SK-N-SH (cell line): Measurements from ENCODE around the gene USP30. TPM values are rescaled to one million over a fixed set of nuclear protein-coding genes. Genes with fewer than 3 reads are reported as not detected.

Experiments used
- CTCF ChIA-PET: fragments of 300-600, 350-600 bp; formaldehyde crosslinking; extraction: SDS; loops from one replicate; lab custom pipeline; 2021; lab: Yijun Ruan, JAX
- POLR2A ChIA-PET: fragments of 350-600 bp; sonication (Branson Sonifier 250); formaldehyde crosslinking; extraction: SDS; loops from one replicate; lab custom pipeline; 2020; ENCODE audit warnings: antibody characterized with exemption, inconsistent platforms; lab: Yijun Ruan, JAX
- DNase-seq: peaks from one replicate; pipeline ENCODE4 v3.0.0; 2012
- H2AFZ ChIP-seq: fragments of 200-600 bp; sonication (generic); 2 replicates; pipeline ENCODE4 v1.8.1; 2016; ENCODE audit warnings: antibody characterized with exemption, mild to moderate bottlenecking, low read depth
- H3F3A ChIP-seq: fragments of 200-600 bp; sonication (generic); replicated peaks from 2 replicates; pipeline ENCODE3; 2016; ENCODE audit warnings: antibody characterized with exemption, mild to moderate bottlenecking; ENCODE audit not compliant: insufficient read depth
- H3K27ac ChIP-seq, 2 experiments: fragments of 200-500 bp in 1 of 2; fragments of 200-600 bp in 1 of 2; sonication (Bioruptor generic) in 1 of 2; sonication (generic), shearing (Covaris generic) in 1 of 2; 2 replicates each; pipeline versions ENCODE4 v1.5.1 to v1.6.1; 2014 to 2016; ENCODE audit warnings: low read depth in 2 of 2, inconsistent platforms in 1 of 2, low read length in 1 of 2, mild to moderate bottlenecking in 1 of 2, mixed read lengths in 1 of 2
- H3K27me3 ChIP-seq: fragments of 200-600 bp; sonication (generic), shearing (Covaris generic); 2 replicates; pipeline ENCODE4 v1.6.1; 2016; ENCODE audit warnings: mixed run types; ENCODE audit not compliant: insufficient read depth
- H3K36me3 ChIP-seq, 2 experiments: fragments of 200-500 bp in 1 of 2; fragments of 200-600 bp in 1 of 2; sonication (Bioruptor generic) in 1 of 2; sonication (generic) in 1 of 2; replicated peaks in 1 of 2; 2 replicates each; pipeline versions ENCODE3 to v1.5.1; 2014 to 2016; ENCODE audit warnings: low read length in 1 of 2, mild to moderate bottlenecking in 1 of 2; ENCODE audit not compliant: insufficient read depth in 2 of 2, control insufficient read depth in 1 of 2
- H3K4me1 ChIP-seq, 2 experiments: fragments of 200-500 bp in 1 of 2; fragments of 200-600 bp in 1 of 2; sonication (Bioruptor generic) in 1 of 2; sonication (generic), shearing (Covaris generic) in 1 of 2; 2 replicates each; pipeline versions ENCODE4 v1.5.1 to v1.6.1; 2014 to 2016; ENCODE audit warnings: low read depth in 1 of 2, low read length in 1 of 2, mixed run types in 1 of 2; ENCODE audit not compliant: insufficient read depth in 2 of 2, control insufficient read depth in 1 of 2
- H3K4me2 ChIP-seq: fragments of 200-600 bp; sonication (generic), shearing (Covaris generic); 2 replicates; pipeline ENCODE4 v1.6.1; 2017; ENCODE audit warnings: mixed run types
- H3K4me3 ChIP-seq, 2 experiments: fragments of 200-500 bp in 1 of 2; fragments of 200-600 bp in 1 of 2; sonication (Bioruptor generic) in 1 of 2; sonication (generic), shearing (Covaris generic) in 1 of 2; 2 replicates each; pipeline versions ENCODE4 v1.5.1 to v1.8.1; 2014 to 2016; ENCODE audit warnings: low read depth in 2 of 2, inconsistent platforms in 1 of 2, low read length in 1 of 2, mild to moderate bottlenecking in 1 of 2, mixed read lengths in 1 of 2, moderate library complexity in 1 of 2
- H3K79me2 ChIP-seq: fragments of 200-600 bp; sonication (generic); 2 replicates; pipeline ENCODE4 v1.8.1; 2017; ENCODE audit warnings: mild to moderate bottlenecking; ENCODE audit not compliant: insufficient read depth
- H3K9ac ChIP-seq: fragments of 200-600 bp; sonication (generic); 2 replicates; pipeline ENCODE4 v1.6.1; 2017; ENCODE audit warnings: mixed run types
- H3K9me2 ChIP-seq: fragments of 200-600 bp; sonication (generic); 2 replicates; pipeline ENCODE4 v1.6.1; 2017; ENCODE audit warnings: mixed run types
- H3K9me3 ChIP-seq: fragments of 200-600 bp; sonication (generic); 2 replicates; pipeline ENCODE4 v1.6.1; 2017; ENCODE audit warnings: mixed run types, mild to moderate bottlenecking, moderate library complexity
- H4K20me1 ChIP-seq: fragments of 200-600 bp; sonication (generic); 2 replicates; pipeline ENCODE4 v1.6.1; 2017; ENCODE audit warnings: mild to moderate bottlenecking, mixed run types; ENCODE audit not compliant: insufficient read depth
- CHD2 ChIP-seq: fragments of 150-350 bp; IDR thresholded peaks from 2 replicates; pipeline ENCODE4 v1.6.1; 2018; ENCODE audit warnings: low read length; ENCODE audit not compliant: partially characterized antibody
- ELF1 ChIP-seq: IDR thresholded peaks from 2 replicates; pipeline ENCODE4 v1.4.0; 2012
- FOXJ3 ChIP-seq: sonication (generic); formaldehyde crosslinking; IDR thresholded peaks from 2 replicates; pipeline ENCODE4 v1.5.1; 2020; ENCODE audit warnings: mild to moderate bottlenecking, missing genetic modification reagents
- FOXM1 ChIP-seq: IDR thresholded peaks from 2 replicates; pipeline ENCODE4 v1.4.0; 2012; ENCODE audit warnings: low read depth, mild to moderate bottlenecking
- GABPA ChIP-seq: IDR thresholded peaks from 2 replicates; pipeline ENCODE4 v1.4.0; 2012; ENCODE audit warnings: low read depth, mild to moderate bottlenecking
- GATA2 ChIP-seq: sonication (generic); formaldehyde crosslinking; IDR thresholded peaks from 2 replicates; pipeline ENCODE4 v1.5.0; 2020; ENCODE audit warnings: mild to moderate bottlenecking, missing genetic modification reagents
- IRF3 ChIP-seq: fragments of 150-350 bp; IDR thresholded peaks from 2 replicates; pipeline ENCODE4 v1.6.1; 2016; ENCODE audit warnings: mild to moderate bottlenecking, low read depth, low read length
- MAX ChIP-seq: IDR thresholded peaks from 2 replicates; pipeline ENCODE4 v1.4.0; 2012; ENCODE audit warnings: low read depth
- MXI1 ChIP-seq: IDR thresholded peaks from 2 replicates; pipeline ENCODE4 v1.6.1; 2012; ENCODE audit warnings: mild to moderate bottlenecking, low read depth, low read length, improper control_type of control experiment
- NFIC ChIP-seq: IDR thresholded peaks from 2 replicates; pipeline ENCODE4 v1.4.0; 2012; ENCODE audit warnings: borderline replicate concordance
- NRF1 ChIP-seq: IDR thresholded peaks from 2 replicates; pipeline ENCODE4 v1.6.1; 2012; ENCODE audit warnings: low read depth, mild to moderate bottlenecking, low read length
- POLR2AphosphoS5 ChIP-seq: IDR thresholded peaks from 2 replicates; pipeline ENCODE4 v1.6.1; 2012; ENCODE audit warnings: low read depth, low read length
- RAD21 ChIP-seq: IDR thresholded peaks from 2 replicates; pipeline ENCODE4 v1.6.1; 2012; ENCODE audit warnings: mild to moderate bottlenecking, low read length
- RCOR1 ChIP-seq: fragments of 150-350 bp; IDR thresholded peaks from 2 replicates; pipeline ENCODE4 v1.6.1; 2017; ENCODE audit warnings: antibody characterized with exemption, low read length
- RFX5 ChIP-seq: IDR thresholded peaks from 2 replicates; pipeline ENCODE4 v1.6.1; 2012; ENCODE audit warnings: mild to moderate bottlenecking, improper control_type of control experiment, low read length
- RXRA ChIP-seq: IDR thresholded peaks from 2 replicates; pipeline ENCODE4 v1.4.0; 2012; ENCODE audit warnings: low read depth, mild to moderate bottlenecking, borderline replicate concordance
- SIN3A ChIP-seq: IDR thresholded peaks from 2 replicates; pipeline ENCODE4 v1.6.1; 2012; ENCODE audit warnings: low read depth, mild to moderate bottlenecking, low read length, moderate library complexity, borderline replicate concordance
- SMC3 ChIP-seq: IDR thresholded peaks from 2 replicates; pipeline ENCODE4 v1.6.1; 2012; ENCODE audit warnings: low read depth, low read length, improper control_type of control experiment
- TCF12 ChIP-seq: IDR thresholded peaks from 2 replicates; pipeline ENCODE4 v1.4.0; 2012
- YY1 ChIP-seq: IDR thresholded peaks from 2 replicates; pipeline ENCODE4 v1.4.0; 2012; ENCODE audit warnings: low read depth, mild to moderate bottlenecking
- WGBS: methylation state at CpG from one replicate; pipeline ENCODE4 v1.1.6; 2017; ENCODE audit warnings: low lambda C conversion rate; 5-methylcytosine and 5-hydroxymethylcytosine counted together
- polyA plus RNA-seq, 3 experiments: library from polyadenylated mRNA; depleted of rRNA; stranded (reverse); fragments of >200 nt; gene quantifications; 2 replicates each; pipeline ENCODE4 v1.2.3, GENCODE V29; 2012
- TF ChIP-seq, protein P1 (sequence below): IDR thresholded peaks from 2 replicates; pipeline ENCODE4 v1.4.0; 2012; ENCODE audit warnings: low read depth, borderline replicate concordance
- TF ChIP-seq, protein P2 (sequence below): IDR thresholded peaks from 2 replicates; pipeline ENCODE4; 2012
- TF ChIP-seq, protein P3 (sequence below): IDR thresholded peaks from 2 replicates; pipeline ENCODE4 v1.6.1; 2012; ENCODE audit warnings: mild to moderate bottlenecking, low read depth, low read length, moderate library complexity

Gene USP30
- polyA plus RNA-seq, 1 of the 3 experiments (the other 2 are of a cell fraction), result 10.9 TPM

GRCh38 chr12:109088818-109089217 lies 36.4 kb downstream of the USP30 start:
- no peak overlapping the region for H2AFZ ChIP-seq
- no peak overlapping the region for H3K27ac ChIP-seq
- DNase-seq, result no peak
- ChIA-PET POLR2A (no interaction called here), CTCF (interaction anchor here (1.4 kb wide), 1 partner anchor 205 kb away, joined by 4 read pairs; no protein-coding TSS in a partner anchor)
- no peak overlapping the region for H3K4me3 ChIP-seq
- H3K9me3 ChIP-seq, result no peaks in the 10 kb centered on the region
- no peak for TF ChIP-seq GABPA
- no peak for TF ChIP-seq FOXJ3 (CRISPR knock-in tag)
- TF ChIP-seq NFIC, result no peak
- no peak for TF ChIP-seq NRF1
- 84% methylated on average over 6 of the region's 6 CpGs for WGBS
- no peak overlapping the region for H3K9ac ChIP-seq
- H3K4me2 ChIP-seq, result no peak overlapping the region
- no peaks in the 10 kb centered on the region for H3K9me2 ChIP-seq
- peaks cover 23% of the 10 kb centered on the region for H3K79me2 ChIP-seq
- no peaks in the 10 kb centered on the region for H4K20me1 ChIP-seq
- no peaks in the 10 kb centered on the region for H3K27me3 ChIP-seq
- H3F3A ChIP-seq, result peaks cover 4% of the 10 kb centered on the region
- H3K36me3 ChIP-seq, result peaks cover 27 to 42% of the 10 kb centered on the region in 2 experiments
- peaks cover 0 to 20% of the 10 kb centered on the region in 2 experiments; a peak in 1 of 4 replicates for H3K4me1 ChIP-seq

- H3K4me3 ChIP-seq, result no peak overlapping the region
- ChIA-PET POLR2A (no interaction called here), CTCF (interaction anchor here (1.4 kb wide), 1 partner anchor 206 kb away, joined by 4 read pairs; no protein-coding TSS in a partner anchor)
- no peaks in the 10 kb centered on the region for H3K27me3 ChIP-seq
- H3K27ac ChIP-seq, result no peak overlapping the region
- H2AFZ ChIP-seq, result no peak overlapping the region
- H3K9me2 ChIP-seq, result no peaks in the 10 kb centered on the region
- peaks cover 23% of the 10 kb centered on the region for H3K79me2 ChIP-seq
- peaks cover 27 to 38% of the 10 kb centered on the region in 2 experiments for H3K36me3 ChIP-seq
- H3K9me3 ChIP-seq, result no peaks in the 10 kb centered on the region
- peaks cover 4% of the 10 kb centered on the region for H3F3A ChIP-seq
- DNase-seq, result no peak
- peaks cover 0 to 20% of the 10 kb centered on the region in 2 experiments; a peak in 1 of 4 replicates for H3K4me1 ChIP-seq
- H3K4me2 ChIP-seq, result no peak overlapping the region
- TF ChIP-seq, protein P1, sequence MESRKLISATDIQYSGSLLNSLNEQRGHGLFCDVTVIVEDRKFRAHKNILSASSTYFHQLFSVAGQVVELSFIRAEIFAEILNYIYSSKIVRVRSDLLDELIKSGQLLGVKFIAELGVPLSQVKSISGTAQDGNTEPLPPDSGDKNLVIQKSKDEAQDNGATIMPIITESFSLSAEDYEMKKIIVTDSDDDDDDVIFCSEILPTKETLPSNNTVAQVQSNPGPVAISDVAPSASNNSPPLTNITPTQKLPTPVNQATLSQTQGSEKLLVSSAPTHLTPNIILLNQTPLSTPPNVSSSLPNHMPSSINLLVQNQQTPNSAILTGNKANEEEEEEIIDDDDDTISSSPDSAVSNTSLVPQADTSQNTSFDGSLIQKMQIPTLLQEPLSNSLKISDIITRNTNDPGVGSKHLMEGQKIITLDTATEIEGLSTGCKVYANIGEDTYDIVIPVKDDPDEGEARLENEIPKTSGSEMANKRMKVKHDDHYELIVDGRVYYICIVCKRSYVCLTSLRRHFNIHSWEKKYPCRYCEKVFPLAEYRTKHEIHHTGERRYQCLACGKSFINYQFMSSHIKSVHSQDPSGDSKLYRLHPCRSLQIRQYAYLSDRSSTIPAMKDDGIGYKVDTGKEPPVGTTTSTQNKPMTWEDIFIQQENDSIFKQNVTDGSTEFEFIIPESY, result no peak
- TF ChIP-seq MXI1, result no peak
- no peak for TF ChIP-seq YY1
- TF ChIP-seq RFX5, result no peak
- TF ChIP-seq SMC3, result no peak
- no peak for TF ChIP-seq GATA2 (CRISPR knock-in tag)
- TF ChIP-seq MAX, result no peak
- TF ChIP-seq SIN3A, result no peak
- TF ChIP-seq, protein P2, sequence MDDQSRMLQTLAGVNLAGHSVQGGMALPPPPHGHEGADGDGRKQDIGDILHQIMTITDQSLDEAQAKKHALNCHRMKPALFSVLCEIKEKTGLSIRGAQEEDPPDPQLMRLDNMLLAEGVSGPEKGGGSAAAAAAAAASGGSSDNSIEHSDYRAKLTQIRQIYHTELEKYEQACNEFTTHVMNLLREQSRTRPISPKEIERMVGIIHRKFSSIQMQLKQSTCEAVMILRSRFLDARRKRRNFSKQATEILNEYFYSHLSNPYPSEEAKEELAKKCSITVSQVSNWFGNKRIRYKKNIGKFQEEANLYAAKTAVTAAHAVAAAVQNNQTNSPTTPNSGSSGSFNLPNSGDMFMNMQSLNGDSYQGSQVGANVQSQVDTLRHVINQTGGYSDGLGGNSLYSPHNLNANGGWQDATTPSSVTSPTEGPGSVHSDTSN, result no peak
- no peak for TF ChIP-seq ELF1
- no peak for TF ChIP-seq TCF12
- TF ChIP-seq, protein P3, sequence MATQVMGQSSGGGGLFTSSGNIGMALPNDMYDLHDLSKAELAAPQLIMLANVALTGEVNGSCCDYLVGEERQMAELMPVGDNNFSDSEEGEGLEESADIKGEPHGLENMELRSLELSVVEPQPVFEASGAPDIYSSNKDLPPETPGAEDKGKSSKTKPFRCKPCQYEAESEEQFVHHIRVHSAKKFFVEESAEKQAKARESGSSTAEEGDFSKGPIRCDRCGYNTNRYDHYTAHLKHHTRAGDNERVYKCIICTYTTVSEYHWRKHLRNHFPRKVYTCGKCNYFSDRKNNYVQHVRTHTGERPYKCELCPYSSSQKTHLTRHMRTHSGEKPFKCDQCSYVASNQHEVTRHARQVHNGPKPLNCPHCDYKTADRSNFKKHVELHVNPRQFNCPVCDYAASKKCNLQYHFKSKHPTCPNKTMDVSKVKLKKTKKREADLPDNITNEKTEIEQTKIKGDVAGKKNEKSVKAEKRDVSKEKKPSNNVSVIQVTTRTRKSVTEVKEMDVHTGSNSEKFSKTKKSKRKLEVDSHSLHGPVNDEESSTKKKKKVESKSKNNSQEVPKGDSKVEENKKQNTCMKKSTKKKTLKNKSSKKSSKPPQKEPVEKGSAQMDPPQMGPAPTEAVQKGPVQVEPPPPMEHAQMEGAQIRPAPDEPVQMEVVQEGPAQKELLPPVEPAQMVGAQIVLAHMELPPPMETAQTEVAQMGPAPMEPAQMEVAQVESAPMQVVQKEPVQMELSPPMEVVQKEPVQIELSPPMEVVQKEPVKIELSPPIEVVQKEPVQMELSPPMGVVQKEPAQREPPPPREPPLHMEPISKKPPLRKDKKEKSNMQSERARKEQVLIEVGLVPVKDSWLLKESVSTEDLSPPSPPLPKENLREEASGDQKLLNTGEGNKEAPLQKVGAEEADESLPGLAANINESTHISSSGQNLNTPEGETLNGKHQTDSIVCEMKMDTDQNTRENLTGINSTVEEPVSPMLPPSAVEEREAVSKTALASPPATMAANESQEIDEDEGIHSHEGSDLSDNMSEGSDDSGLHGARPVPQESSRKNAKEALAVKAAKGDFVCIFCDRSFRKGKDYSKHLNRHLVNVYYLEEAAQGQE, result no peak
- no peak for TF ChIP-seq FOXM1
- TF ChIP-seq RXRA, result no peak
- TF ChIP-seq IRF3, result no peak
- TF ChIP-seq CHD2, result no peak
- no peak for TF ChIP-seq RAD21
- TF ChIP-seq RCOR1, result no peak
- no peak for TF ChIP-seq POLR2AphosphoS5
- H3K9ac ChIP-seq, result no peak overlapping the region
- no peaks in the 10 kb centered on the region for H4K20me1 ChIP-seq
- 94% methylated on average over 5 of the region's 7 CpGs for WGBS
Measured at GRCh38 chr12:109089683-109090082, 37.3 kb downstream of the USP30 start.
